GM21576 (cell line): ENCODE measurements around the gene RPUSD2.

Experiments used
- ATAC-seq: cut with Tn5 transposase; IDR thresholded peaks from one replicate; pipeline ENCODE4 v1.9.1; 2021; ENCODE audit warnings: mild to moderate bottlenecking, moderate library complexity; ENCODE audit not compliant: unreplicated experiment

RPUSD2 gene

DNA sequence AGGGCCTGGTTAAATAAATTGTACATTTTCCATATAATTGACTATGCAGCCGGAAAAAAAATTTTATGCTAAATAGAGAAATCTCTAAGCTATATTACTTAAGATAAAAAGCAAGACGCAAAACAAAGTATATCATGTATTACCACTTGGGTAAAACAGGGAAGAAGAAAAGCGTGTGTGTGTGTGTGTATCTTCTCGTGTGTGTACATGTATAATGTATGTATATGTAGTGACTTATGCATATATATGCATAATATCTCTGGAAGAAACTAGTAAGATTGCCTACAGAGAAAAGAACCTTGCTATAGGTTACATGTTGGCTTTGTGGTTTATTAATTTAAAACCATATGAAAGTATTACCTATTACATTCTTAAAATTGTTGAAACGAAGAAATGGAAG, 44.0 kb downstream of the RPUSD2 start:
- ATAC-seq: no peak

GRCh38 chr15:40618023-40618422, 48.9 kb downstream of the RPUSD2 start:
- no peak for ATAC-seq

GRCh38 chr15:40618906-40619305, 49.8 kb downstream of the RPUSD2 start:
- no peak for ATAC-seq

DNA sequence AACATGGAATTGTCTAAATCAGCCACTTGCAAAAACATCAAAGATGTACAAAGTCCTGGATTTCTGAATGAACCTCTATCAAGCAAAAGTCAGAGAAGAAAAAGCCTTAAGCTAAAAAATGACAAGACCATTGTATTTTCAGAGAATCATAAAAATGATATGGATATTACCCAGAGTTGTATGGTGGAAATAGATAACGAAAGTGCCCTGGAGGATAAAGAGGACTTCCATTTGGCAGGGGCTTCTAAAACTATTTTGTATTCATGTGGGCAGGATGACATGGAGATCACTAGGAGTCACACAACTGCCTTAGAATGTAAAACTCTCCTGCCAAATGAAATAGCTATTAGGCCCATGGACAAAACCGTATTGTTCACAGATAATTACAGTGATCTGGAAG, 54.3 kb downstream of the RPUSD2 start:
- no peak for ATAC-seq
